ENCODE measurements around the gene ZNF76. TPM values are rescaled to one million over a fixed set of nuclear protein-coding genes. Genes with fewer than 3 reads are reported as not detected.
A peak's percentile ranks its signal among the peaks of the same experiment; 100 is the strongest.
"Not testable (repeated sequence)": the region's sequence is repeated elsewhere in the genome, so short reads cannot be mapped to it uniquely, and the experiment has no call there.

The ZNF76 gene
- total RNA-seq, 1 experiment from 2014 or later = 24.4 TPM

DNA sequence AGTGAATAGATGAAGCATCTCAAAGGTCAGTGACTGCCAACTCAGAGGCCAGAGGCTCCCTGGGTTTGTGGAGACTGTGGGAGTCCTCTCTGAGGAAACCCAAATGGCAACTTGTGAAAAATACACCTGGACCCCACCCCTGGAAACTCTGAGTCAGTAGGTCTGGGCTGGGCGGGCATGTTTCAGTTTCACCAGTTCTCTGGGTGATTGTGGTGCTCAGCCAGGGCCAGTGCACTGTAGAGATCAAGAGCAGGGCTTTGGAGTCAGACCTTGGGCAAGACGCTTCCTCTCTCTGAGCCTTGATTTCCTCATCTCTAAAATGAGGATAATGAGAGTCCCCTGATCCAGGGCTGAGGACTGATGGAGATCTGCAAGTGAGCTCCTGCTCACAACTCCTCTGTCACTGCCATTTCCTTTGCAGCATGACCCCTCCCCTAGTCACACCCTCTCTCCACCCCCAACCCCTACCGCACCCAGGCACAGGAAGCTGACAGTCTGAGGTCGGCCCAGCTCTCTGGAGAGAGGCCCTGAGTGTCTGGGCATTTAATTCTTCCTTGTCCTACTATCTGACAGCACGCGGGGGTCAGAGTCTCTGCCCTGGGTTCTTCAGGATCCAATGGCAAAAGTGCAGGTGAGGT lies 43.2 kb downstream of the ZNF76 start:
- H3K27me3 ChIP-seq (ENCODE audit: low read length) = no peaks in the 10 kb centered on the region
- peak overlapping the region; percentile 47 for H3K27ac ChIP-seq (ENCODE audit: low read length)
- peak; percentile 81 for DNase-seq
- H3K4me3 ChIP-seq (ENCODE audit: low read length) = peak overlapping the region; percentile 42; the same call in 1 of the 2 replicates
- no peaks in the 10 kb centered on the region for H3K36me3 ChIP-seq (ENCODE audit: insufficient read depth, low read length)
- peak overlapping the region; percentile 52 for H3K4me2 ChIP-seq (ENCODE audit: low read depth, low read length, poor library complexity, severe bottlenecking)
- no peaks in the 10 kb centered on the region for H4K20me1 ChIP-seq (ENCODE audit: insufficient read depth, low read depth, low read length)
- H3K79me2 ChIP-seq (ENCODE audit: low read length) = peaks cover 69% of the 10 kb centered on the region
- H3K9me3 ChIP-seq (ENCODE audit: low read length) = no peaks in the 10 kb centered on the region
- H2AFZ ChIP-seq (ENCODE audit: low read length) = no peak overlapping the region
- peak overlapping the region; percentile 63 for H3K9ac ChIP-seq (ENCODE audit: low read length)
- no peaks in the 10 kb centered on the region for H3K9me2 ChIP-seq (replicated peaks; ENCODE audit: insufficient read depth, low read length)
- peaks cover 42% of the 10 kb centered on the region for H3K4me1 ChIP-seq (ENCODE audit: low read length)

DNA sequence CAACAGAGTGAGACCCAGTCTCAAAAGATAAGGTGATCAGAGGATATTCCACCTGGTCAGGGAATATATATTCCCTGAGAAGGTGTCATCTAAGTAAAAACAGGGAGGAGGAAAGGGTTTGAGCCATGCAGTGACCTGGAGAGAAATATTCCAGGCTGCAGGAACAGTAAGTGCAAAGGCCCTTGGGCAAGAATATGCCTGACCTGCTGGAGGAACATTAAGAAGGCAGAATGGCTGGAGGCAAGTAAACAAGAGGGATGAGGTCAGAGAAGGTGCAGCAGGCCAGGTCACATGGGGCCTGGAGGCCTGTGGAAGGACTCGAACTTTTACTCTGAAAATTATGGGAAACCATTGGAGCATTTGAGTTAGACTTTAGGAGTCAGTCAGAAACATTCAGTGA lies 44.8 kb downstream of the ZNF76 start:
- Histone ChIP-seq H3K79me2 (ENCODE audit: low read length) (peaks cover 57% of the 10 kb centered on the region), H3K4me1 (ENCODE audit: low read length) (peaks cover 36% of the 10 kb centered on the region), H3K9ac (ENCODE audit: low read length) (no peak overlapping the region), H3K27ac (ENCODE audit: low read length) (no peak overlapping the region), H3K36me3 (ENCODE audit: insufficient read depth, low read length) (no peaks in the 10 kb centered on the region), H2AFZ (ENCODE audit: low read length) (no peak overlapping the region), H3K27me3 (ENCODE audit: low read length) (no peaks in the 10 kb centered on the region), H3K9me3 (ENCODE audit: low read length) (no peaks in the 10 kb centered on the region), H3K9me2 (replicated peaks; ENCODE audit: insufficient read depth, low read length) (no peaks in the 10 kb centered on the region), H3K4me2 (ENCODE audit: low read depth, low read length, poor library complexity, severe bottlenecking) (no peak overlapping the region), H3K4me3 (ENCODE audit: low read length) (no peak overlapping the region), H4K20me1 (ENCODE audit: insufficient read depth, low read depth, low read length) (no peaks in the 10 kb centered on the region)
- DNase-seq = no peak

DNA sequence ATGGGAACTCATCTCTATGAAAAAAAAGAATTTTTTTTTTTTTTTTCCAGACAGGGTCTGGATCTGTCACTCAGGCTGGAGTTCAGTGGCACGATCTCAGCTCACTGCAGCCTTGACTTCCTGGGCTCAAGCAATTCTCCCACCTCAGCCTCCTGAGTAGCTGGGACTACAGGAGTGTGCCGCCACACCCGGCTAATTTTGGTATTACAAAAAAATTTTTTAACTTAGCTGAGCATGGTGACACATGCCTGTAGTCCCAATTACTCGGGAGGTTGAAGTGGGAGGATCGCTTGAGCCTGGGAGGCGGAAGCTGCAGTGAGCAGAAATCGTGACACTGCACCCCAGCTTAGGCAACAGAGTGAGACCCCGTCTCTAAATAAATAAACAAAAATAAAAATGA lies 45.6 kb downstream of the ZNF76 start:
- Histone ChIP-seq H3K36me3 (ENCODE audit: insufficient read depth, low read length) (no peaks in the 10 kb centered on the region), H3K9ac (ENCODE audit: low read length) (no peak overlapping the region), H3K4me1 (ENCODE audit: low read length) (peaks cover 35% of the 10 kb centered on the region), H3K27ac (ENCODE audit: low read length) (no peak overlapping the region), H3K79me2 (ENCODE audit: low read length) (peaks cover 51% of the 10 kb centered on the region), H3K4me2 (ENCODE audit: low read depth, low read length, poor library complexity, severe bottlenecking) (no peak overlapping the region), H3K4me3 (ENCODE audit: low read length) (no peak overlapping the region), H4K20me1 (ENCODE audit: insufficient read depth, low read depth, low read length) (no peaks in the 10 kb centered on the region), H3K9me2 (replicated peaks; ENCODE audit: insufficient read depth, low read length) (no peaks in the 10 kb centered on the region), H2AFZ (ENCODE audit: low read length) (no peak overlapping the region), H3K27me3 (ENCODE audit: low read length) (no peaks in the 10 kb centered on the region), H3K9me3 (ENCODE audit: low read length) (no peaks in the 10 kb centered on the region)
- no peak for DNase-seq

DNA sequence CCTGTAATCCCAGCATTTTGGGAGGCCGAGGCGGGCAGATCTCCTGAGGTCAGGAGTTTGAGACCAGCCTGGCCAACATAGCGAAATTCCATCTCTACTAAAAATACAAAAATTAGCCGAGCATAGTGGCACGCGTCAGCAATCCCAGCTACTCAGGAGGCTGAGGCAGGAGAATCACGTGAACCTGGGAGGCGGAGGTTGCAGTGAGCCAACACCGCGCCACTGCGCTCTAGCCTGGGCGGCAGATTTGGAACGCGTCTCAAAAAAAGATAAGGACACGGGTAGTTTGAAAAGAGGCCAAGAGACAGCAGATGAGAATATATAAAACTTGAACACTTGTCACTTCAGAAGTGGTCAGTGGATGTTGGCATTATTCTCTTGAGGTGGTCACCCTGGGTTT lies 47.6 kb downstream of the ZNF76 start:
- not testable (repeated sequence) for H3K27ac ChIP-seq (ENCODE audit: low read length); H3K27me3 ChIP-seq (ENCODE audit: low read length); H3K36me3 ChIP-seq (ENCODE audit: insufficient read depth, low read length); H2AFZ ChIP-seq (ENCODE audit: low read length); H3K9ac ChIP-seq (ENCODE audit: low read length); H3K9me3 ChIP-seq (ENCODE audit: low read length); H3K9me2 ChIP-seq (replicated peaks; ENCODE audit: insufficient read depth, low read length); H4K20me1 ChIP-seq (ENCODE audit: insufficient read depth, low read depth, low read length); DNase-seq; H3K4me2 ChIP-seq (ENCODE audit: low read depth, low read length, poor library complexity, severe bottlenecking); H3K4me3 ChIP-seq (ENCODE audit: low read length)
- H3K4me1 ChIP-seq (ENCODE audit: low read length) = peaks cover 43% of the 10 kb centered on the region
- H3K79me2 ChIP-seq (ENCODE audit: low read length) = peaks cover 39% of the 10 kb centered on the region

DNA sequence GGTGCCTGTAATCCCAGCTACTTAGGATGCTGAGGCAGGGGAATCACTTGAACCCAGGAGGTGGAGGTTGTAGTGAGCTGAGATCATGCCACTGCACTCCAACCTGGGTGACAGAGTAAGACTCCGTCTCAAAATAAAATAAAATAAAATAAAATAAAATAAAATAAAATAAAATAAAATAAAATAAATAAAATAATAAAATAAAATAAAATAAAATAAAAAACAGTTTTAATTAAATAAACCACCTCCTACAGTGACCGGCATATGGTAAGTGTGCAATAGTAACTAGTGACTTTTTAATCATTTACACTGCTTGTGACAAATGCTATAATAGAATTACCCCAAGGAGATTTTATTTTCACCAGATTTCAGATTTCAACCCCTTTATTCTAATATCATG lies 49.0 kb downstream of the ZNF76 start:
- not testable (repeated sequence) for H3K9me2 ChIP-seq (replicated peaks; ENCODE audit: insufficient read depth, low read length); H3K27me3 ChIP-seq (ENCODE audit: low read length); H2AFZ ChIP-seq (ENCODE audit: low read length); H3K36me3 ChIP-seq (ENCODE audit: insufficient read depth, low read length); H3K4me3 ChIP-seq (ENCODE audit: low read length); H3K9me3 ChIP-seq (ENCODE audit: low read length); H3K9ac ChIP-seq (ENCODE audit: low read length); H4K20me1 ChIP-seq (ENCODE audit: insufficient read depth, low read depth, low read length); H3K4me2 ChIP-seq (ENCODE audit: low read depth, low read length, poor library complexity, severe bottlenecking); H3K27ac ChIP-seq (ENCODE audit: low read length); DNase-seq
- Histone ChIP-seq H3K79me2 (ENCODE audit: low read length) (peaks cover 24% of the 10 kb centered on the region), H3K4me1 (ENCODE audit: low read length) (peaks cover 33% of the 10 kb centered on the region)

DNA sequence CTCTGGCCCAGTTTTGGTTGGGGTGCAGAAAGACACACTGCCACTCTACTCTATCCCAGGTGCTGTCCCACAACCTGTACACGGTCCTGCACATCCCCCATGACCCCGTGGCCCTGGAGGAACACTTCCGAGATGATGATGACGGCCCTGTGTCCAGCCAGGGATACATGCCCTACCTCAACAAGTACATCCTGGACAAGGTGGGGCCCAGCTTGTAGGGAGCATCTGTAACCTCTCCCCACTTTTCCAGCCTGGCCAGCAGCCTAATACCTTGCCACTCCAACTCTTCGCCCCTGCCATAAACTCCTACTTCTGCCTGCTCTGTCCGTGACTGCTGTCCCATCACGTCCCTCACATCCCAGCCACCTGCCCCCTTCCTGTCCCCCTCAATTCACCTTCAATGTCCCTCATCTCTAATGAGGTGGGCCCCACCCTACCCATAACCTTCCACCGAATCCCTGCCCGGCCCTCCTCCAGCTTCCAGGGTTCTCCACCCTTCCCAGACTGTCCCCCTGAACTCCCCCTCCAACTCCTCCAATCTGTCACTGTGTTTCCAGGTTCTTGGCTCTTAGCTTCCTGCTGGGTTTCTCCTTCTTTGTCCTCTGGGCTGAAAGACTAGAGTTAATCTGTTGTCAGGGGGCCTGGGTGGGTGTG lies 50.2 kb downstream of the ZNF76 start:
- Histone ChIP-seq H3K27ac (ENCODE audit: low read length) (no peak overlapping the region), H2AFZ (ENCODE audit: low read length) (no peak overlapping the region), H3K27me3 (ENCODE audit: low read length) (no peaks in the 10 kb centered on the region), H4K20me1 (ENCODE audit: insufficient read depth, low read depth, low read length) (no peaks in the 10 kb centered on the region), H3K79me2 (ENCODE audit: low read length) (peaks cover 13% of the 10 kb centered on the region), H3K9me2 (replicated peaks; ENCODE audit: insufficient read depth, low read length) (no peaks in the 10 kb centered on the region), H3K4me2 (ENCODE audit: low read depth, low read length, poor library complexity, severe bottlenecking) (no peak overlapping the region), H3K4me3 (ENCODE audit: low read length) (no peak overlapping the region), H3K9me3 (ENCODE audit: low read length) (no peaks in the 10 kb centered on the region), H3K4me1 (ENCODE audit: low read length) (peaks cover 33% of the 10 kb centered on the region), H3K36me3 (ENCODE audit: insufficient read depth, low read length) (no peaks in the 10 kb centered on the region), H3K9ac (ENCODE audit: low read length) (no peak overlapping the region)
- DNase-seq = no peak

DNA sequence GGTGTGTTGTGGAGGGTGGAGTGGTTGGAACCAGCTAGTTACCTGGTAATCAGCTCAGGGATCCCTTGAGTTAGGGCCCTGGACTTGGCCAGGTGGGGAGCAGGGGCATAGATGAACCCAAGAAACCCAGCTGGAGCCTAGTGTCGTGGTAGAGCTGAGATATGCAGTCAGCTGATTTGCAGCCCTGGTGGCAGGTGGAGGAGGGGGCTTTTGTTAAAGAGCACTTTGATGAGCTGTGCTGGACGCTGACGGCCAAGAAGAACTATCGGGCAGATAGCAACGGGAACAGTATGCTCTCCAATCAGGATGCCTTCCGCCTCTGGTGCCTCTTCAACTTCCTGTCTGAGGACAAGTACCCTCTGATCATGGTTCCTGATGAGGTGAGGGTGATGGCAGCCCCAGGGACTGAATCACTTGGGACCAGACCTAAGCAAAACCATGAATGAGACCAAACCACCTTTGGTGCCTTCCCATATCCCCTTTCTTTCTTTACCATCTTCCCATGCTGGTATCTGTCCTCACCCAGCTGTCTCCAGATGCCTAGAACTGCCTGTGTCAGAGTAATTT lies 50.8 kb downstream of the ZNF76 start:
- Histone ChIP-seq H4K20me1 (ENCODE audit: insufficient read depth, low read depth, low read length) (no peaks in the 10 kb centered on the region), H3K79me2 (ENCODE audit: low read length) (peaks cover 10% of the 10 kb centered on the region), H3K27me3 (ENCODE audit: low read length) (no peaks in the 10 kb centered on the region), H3K9me2 (replicated peaks; ENCODE audit: insufficient read depth, low read length) (no peaks in the 10 kb centered on the region), H3K9ac (ENCODE audit: low read length) (no peak overlapping the region), H3K9me3 (ENCODE audit: low read length) (no peaks in the 10 kb centered on the region), H3K36me3 (ENCODE audit: insufficient read depth, low read length) (0 out of 2 replicates have a peak, but pooled peaks cover under 1% of the 10 kb centered on the region), H3K4me1 (ENCODE audit: low read length) (peaks cover 33% of the 10 kb centered on the region), H2AFZ (ENCODE audit: low read length) (no peak overlapping the region), H3K4me3 (ENCODE audit: low read length) (no peak overlapping the region), H3K4me2 (ENCODE audit: low read depth, low read length, poor library complexity, severe bottlenecking) (no peak overlapping the region), H3K27ac (ENCODE audit: low read length) (no peak overlapping the region)
- no peak for DNase-seq

DNA sequence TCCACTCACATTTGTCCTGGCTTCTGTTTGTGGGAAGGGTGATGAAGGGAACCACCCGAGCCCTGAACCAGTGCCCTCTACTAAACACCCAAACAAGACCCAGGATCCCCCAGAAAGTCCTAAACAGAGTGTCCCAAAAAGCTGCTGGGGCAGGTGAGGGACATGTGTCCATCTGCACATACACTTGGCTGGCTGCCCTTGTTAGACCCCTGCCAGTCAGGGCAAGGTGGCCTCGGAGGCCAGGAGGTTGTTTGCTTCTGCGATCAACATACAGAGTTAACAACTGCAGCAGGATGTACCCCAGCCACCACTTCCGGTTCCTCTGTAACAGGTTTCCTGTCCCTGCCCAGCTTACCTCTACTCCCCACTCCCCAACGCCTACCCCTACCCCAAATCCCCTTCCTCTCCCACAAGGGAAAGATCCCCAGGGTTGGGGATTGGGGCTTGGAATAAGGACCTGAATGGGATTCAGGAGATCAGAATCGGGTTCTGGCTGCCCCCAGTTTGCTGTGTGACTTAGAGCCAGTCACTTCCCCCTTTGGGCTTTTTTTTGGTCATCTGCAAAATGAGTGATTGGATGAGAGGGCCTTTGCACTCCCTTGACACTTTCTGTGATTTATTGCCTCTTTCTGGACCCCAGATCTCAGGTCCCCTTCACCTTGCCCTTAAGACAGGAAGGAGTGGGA lies 52.0 kb downstream of the ZNF76 start:
- peaks cover 33% of the 10 kb centered on the region for H3K4me1 ChIP-seq (ENCODE audit: low read length)
- H4K20me1 ChIP-seq (ENCODE audit: insufficient read depth, low read depth, low read length) = no peaks in the 10 kb centered on the region
- H2AFZ ChIP-seq (ENCODE audit: low read length) = no peak overlapping the region
- no peak overlapping the region for H3K9ac ChIP-seq (ENCODE audit: low read length)
- H3K27ac ChIP-seq (ENCODE audit: low read length) = 0 out of 2 replicates have a peak overlapping the region, but pooled peaks have one; percentile 8
- no peaks in the 10 kb centered on the region for H3K9me2 ChIP-seq (replicated peaks; ENCODE audit: insufficient read depth, low read length)
- H3K9me3 ChIP-seq (ENCODE audit: low read length) = no peaks in the 10 kb centered on the region
- peaks cover 9% of the 10 kb centered on the region for H3K79me2 ChIP-seq (ENCODE audit: low read length)
- H3K4me3 ChIP-seq (ENCODE audit: low read length) = no peak overlapping the region
- DNase-seq = no peak
- H3K4me2 ChIP-seq (ENCODE audit: low read depth, low read length, poor library complexity, severe bottlenecking) = no peak overlapping the region
- no peaks in the 10 kb centered on the region for H3K27me3 ChIP-seq (ENCODE audit: low read length)
- H3K36me3 ChIP-seq (ENCODE audit: insufficient read depth, low read length) = peaks cover 8% of the 10 kb centered on the region
